IMR-90 (cell line): ENCODE data around the gene MERTK.
"Not testable (repeated sequence)": the region's sequence is repeated elsewhere in the genome, so short reads cannot be mapped to it uniquely, and the experiment has no call there.

Source experiments
- CEBPB ChIP-seq: IDR thresholded peaks from 2 replicates; pipeline ENCODE4 v1.6.1; 2012; ENCODE audit warnings: low read depth, low read length, improper control_type of control experiment
- CHD1 ChIP-seq: IDR thresholded peaks from 2 replicates; pipeline ENCODE4 v1.6.1; 2012; ENCODE audit warnings: low read depth, low read length, improper control_type of control experiment
- FOS ChIP-seq: fragments of 150-350 bp; IDR thresholded peaks from 2 replicates; pipeline ENCODE4 v1.6.1; 2016; ENCODE audit warnings: low read depth, low read length
- MAZ ChIP-seq: IDR thresholded peaks from 2 replicates; pipeline ENCODE4 v1.6.1; 2012; ENCODE audit warnings: low read depth, mild to moderate bottlenecking, low read length, improper control_type of control experiment, moderate library complexity, borderline replicate concordance
- POLR2A ChIP-seq: IDR thresholded peaks from 2 replicates; pipeline ENCODE4 v1.6.1; 2012; ENCODE audit warnings: mild to moderate bottlenecking, low read depth, low read length
- RAD21 ChIP-seq: IDR thresholded peaks from 2 replicates; pipeline ENCODE4 v1.6.1; 2012; ENCODE audit warnings: low read length, improper control_type of control experiment
- RCOR1 ChIP-seq: IDR thresholded peaks from 2 replicates; pipeline ENCODE4 v1.6.1; 2012; ENCODE audit warnings: mild to moderate bottlenecking, low read length, improper control_type of control experiment; ENCODE audit not compliant: insufficient replicate concordance
- SMC3 ChIP-seq: fragments of 150-350 bp; IDR thresholded peaks from 2 replicates; pipeline ENCODE4 v1.6.1; 2016; ENCODE audit warnings: low read depth, mild to moderate bottlenecking, antibody characterized with exemption, low read length, moderate library complexity
- TF ChIP-seq, protein P1 (sequence below): conservative IDR thresholded peaks from 2 replicates; pipeline ENCODE4 v1.5.1; 2012; ENCODE audit warnings: mild to moderate bottlenecking, low read depth, low read length, improper control_type of control experiment
- TF ChIP-seq, protein P2 (sequence below): fragments of 150-350 bp; IDR thresholded peaks from 2 replicates; pipeline ENCODE4 v1.6.1; 2016; ENCODE audit warnings: low read depth, mild to moderate bottlenecking, low read length, moderate library complexity, borderline replicate concordance

DNA sequence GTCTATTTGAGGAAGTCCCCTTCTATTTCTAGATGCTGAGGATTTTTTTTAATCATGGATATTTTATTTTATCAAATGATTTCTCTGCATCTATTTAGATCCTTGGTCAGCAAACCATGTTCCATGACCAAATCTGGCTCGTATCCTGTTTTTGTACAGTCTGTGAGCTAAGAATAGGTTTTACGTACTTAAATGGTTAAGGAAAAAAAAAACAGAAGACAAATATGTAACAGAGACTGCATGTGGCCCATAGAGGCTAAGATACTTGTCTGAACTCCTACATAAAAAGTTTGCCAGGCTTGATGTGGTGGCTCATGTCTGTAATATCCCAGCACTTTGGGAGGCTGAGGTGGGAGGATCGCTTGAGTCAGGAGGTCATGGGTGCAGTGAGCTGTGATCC lies 45.9 kb upstream of the MERTK start:
- TF ChIP-seq, protein P1, sequence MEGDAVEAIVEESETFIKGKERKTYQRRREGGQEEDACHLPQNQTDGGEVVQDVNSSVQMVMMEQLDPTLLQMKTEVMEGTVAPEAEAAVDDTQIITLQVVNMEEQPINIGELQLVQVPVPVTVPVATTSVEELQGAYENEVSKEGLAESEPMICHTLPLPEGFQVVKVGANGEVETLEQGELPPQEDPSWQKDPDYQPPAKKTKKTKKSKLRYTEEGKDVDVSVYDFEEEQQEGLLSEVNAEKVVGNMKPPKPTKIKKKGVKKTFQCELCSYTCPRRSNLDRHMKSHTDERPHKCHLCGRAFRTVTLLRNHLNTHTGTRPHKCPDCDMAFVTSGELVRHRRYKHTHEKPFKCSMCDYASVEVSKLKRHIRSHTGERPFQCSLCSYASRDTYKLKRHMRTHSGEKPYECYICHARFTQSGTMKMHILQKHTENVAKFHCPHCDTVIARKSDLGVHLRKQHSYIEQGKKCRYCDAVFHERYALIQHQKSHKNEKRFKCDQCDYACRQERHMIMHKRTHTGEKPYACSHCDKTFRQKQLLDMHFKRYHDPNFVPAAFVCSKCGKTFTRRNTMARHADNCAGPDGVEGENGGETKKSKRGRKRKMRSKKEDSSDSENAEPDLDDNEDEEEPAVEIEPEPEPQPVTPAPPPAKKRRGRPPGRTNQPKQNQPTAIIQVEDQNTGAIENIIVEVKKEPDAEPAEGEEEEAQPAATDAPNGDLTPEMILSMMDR, result not testable (repeated sequence)
- TF ChIP-seq CHD1, RAD21, CEBPB, RCOR1, POLR2A, FOS, SMC3, MAZ: not testable (repeated sequence)
- TF ChIP-seq, protein P2, sequence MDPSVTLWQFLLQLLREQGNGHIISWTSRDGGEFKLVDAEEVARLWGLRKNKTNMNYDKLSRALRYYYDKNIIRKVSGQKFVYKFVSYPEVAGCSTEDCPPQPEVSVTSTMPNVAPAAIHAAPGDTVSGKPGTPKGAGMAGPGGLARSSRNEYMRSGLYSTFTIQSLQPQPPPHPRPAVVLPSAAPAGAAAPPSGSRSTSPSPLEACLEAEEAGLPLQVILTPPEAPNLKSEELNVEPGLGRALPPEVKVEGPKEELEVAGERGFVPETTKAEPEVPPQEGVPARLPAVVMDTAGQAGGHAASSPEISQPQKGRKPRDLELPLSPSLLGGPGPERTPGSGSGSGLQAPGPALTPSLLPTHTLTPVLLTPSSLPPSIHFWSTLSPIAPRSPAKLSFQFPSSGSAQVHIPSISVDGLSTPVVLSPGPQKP, result not testable (repeated sequence)
